Neutrophil (primary cell): ENCODE results near the gene DDX60.
"Not testable (repeated sequence)": the region's sequence is repeated elsewhere in the genome, so short reads cannot be mapped to it uniquely, and the experiment has no call there.

Experiments used
- H3K27ac ChIP-seq: fragments of 200-600 bp; sonication (generic); 2 replicates; pipeline ENCODE4 v1.5.1; 2016; ENCODE audit warnings: mild to moderate bottlenecking, moderate library complexity
- H3K27me3 ChIP-seq: fragments of 200-600 bp; sonication (generic); 2 replicates; pipeline ENCODE4 v1.6.0; 2016; ENCODE audit warnings: mild to moderate bottlenecking
- H3K36me3 ChIP-seq: fragments of 200-600 bp; sonication (generic); 2 replicates; pipeline ENCODE4 v1.5.1; 2017
- H3K4me1 ChIP-seq, 2 experiments: fragments of 200-600 bp in 1 of 2; sonication (generic) in 1 of 2; 1 replicate in 1 of 2; 2 replicates in 1 of 2; pipeline versions ENCODE4 v1.5.1 to v1.6.1; 2013 to 2016; ENCODE audit warnings: low read depth in 1 of 2, low read length in 1 of 2, mild to moderate bottlenecking in 1 of 2, moderate library complexity in 1 of 2; ENCODE audit not compliant: control insufficient read depth in 1 of 2, insufficient read depth in 1 of 2
- H3K4me3 ChIP-seq, 2 experiments: fragments of 200-600 bp in 1 of 2; sonication (generic) in 1 of 2; 1 replicate in 1 of 2; 2 replicates in 1 of 2; pipeline ENCODE4 v1.5.1; 2013 to 2016; ENCODE audit warnings: low read depth in 1 of 2, low read length in 1 of 2, mild to moderate bottlenecking in 1 of 2, moderate library complexity in 1 of 2
- H3K9me3 ChIP-seq: fragments of 200-600 bp; sonication (generic); 2 replicates; pipeline ENCODE4 v1.5.1; 2016
- CTCF ChIP-seq: fragments of 200-600 bp; sonication (generic); IDR thresholded peaks from 2 replicates; pipeline ENCODE4 v1.5.1; 2016; ENCODE audit warnings: antibody characterized with exemption

DDX60 gene

GRCh38 chr4:168309781-168310180 is 8.8 kb downstream of the DDX60 start:
- Histone ChIP-seq H3K4me1 (no peaks in the 10 kb centered on the region), H3K4me3 (no peak overlapping the region), H3K27ac (no peak overlapping the region), H3K36me3 (no peaks in the 10 kb centered on the region), H3K27me3 (no peaks in the 10 kb centered on the region), H3K9me3 (no peaks in the 10 kb centered on the region)
- no peak for TF ChIP-seq CTCF

- Histone ChIP-seq H3K36me3 (no peaks in the 10 kb centered on the region), H3K9me3 (no peaks in the 10 kb centered on the region), H3K27ac (no peak overlapping the region), H3K4me3 (no peak overlapping the region), H3K27me3 (no peaks in the 10 kb centered on the region), H3K4me1 (no peaks in the 10 kb centered on the region)
- TF ChIP-seq CTCF = no peak
Measured at GRCh38 chr4:168308912-168309311, 9.6 kb downstream of the DDX60 start.

GRCh38 chr4:168306476-168306875 is 12.1 kb downstream of the DDX60 start:
- Histone ChIP-seq H3K9me3 (no peaks in the 10 kb centered on the region), H3K27ac (no peak overlapping the region), H3K36me3 (no peaks in the 10 kb centered on the region), H3K4me1 (no peaks in the 10 kb centered on the region), H3K27me3 (no peaks in the 10 kb centered on the region), H3K4me3 (no peak overlapping the region)
- no peak for TF ChIP-seq CTCF

- H3K4me1 ChIP-seq = no peaks in the 10 kb centered on the region
- TF ChIP-seq CTCF = no peak
- H3K27me3 ChIP-seq = no peaks in the 10 kb centered on the region
- no peak overlapping the region for H3K4me3 ChIP-seq
- H3K36me3 ChIP-seq = no peaks in the 10 kb centered on the region
- no peaks in the 10 kb centered on the region for H3K9me3 ChIP-seq
- no peak overlapping the region for H3K27ac ChIP-seq
Measured at GRCh38 chr4:168304744-168305459, 13.7 kb downstream of the DDX60 start.

- H3K27me3 ChIP-seq, H3K36me3 ChIP-seq, H3K9me3 ChIP-seq, H3K4me1 ChIP-seq, H3K4me3 ChIP-seq, H3K27ac ChIP-seq: not testable (repeated sequence)
Measured at GRCh38 chr4:168303430-168303829, 15.1 kb downstream of the DDX60 start.

- Histone ChIP-seq H3K27ac (no peak overlapping the region), H3K9me3 (no peaks in the 10 kb centered on the region), H3K4me3 (no peak overlapping the region), H3K4me1 (no peaks in the 10 kb centered on the region), H3K36me3 (no peaks in the 10 kb centered on the region), H3K27me3 (no peaks in the 10 kb centered on the region)
- no peak for TF ChIP-seq CTCF
Measured at GRCh38 chr4:168293386-168293975, 25.1 kb downstream of the DDX60 start.
